Stomach (tissue), 9 donors: Measurements from ENCODE around the gene ZNF143. TPM values are rescaled to one million over a fixed set of nuclear protein-coding genes. Genes with fewer than 3 reads are reported as not detected.
"Not testable (repeated sequence)": the region's sequence is repeated elsewhere in the genome, so short reads cannot be mapped to it uniquely, and the experiment has no call there.

Source experiments
- DNase-seq, 2 donors: peaks; one replicate each; pipeline versions ENCODE4 v3.0.0 to v3.0.0-alpha.2; 2013 to 2019
- H3K27ac ChIP-seq, 5 donors: fragments of 200-600 bp in 4 of 5; sonication (generic) in 4 of 5; one replicate each; pipeline ENCODE4 v1.5.1; 2013 to 2019; ENCODE audit warnings: mild to moderate bottlenecking in 1 of 5, moderate library complexity in 1 of 5
- H3K27me3 ChIP-seq, 3 donors: fragments of 200-600 bp; sonication (generic); one replicate each; pipeline ENCODE4 v1.5.1; 2017 to 2019; ENCODE audit warnings: mixed run types in 1 of 3
- H3K36me3 ChIP-seq, 4 donors: fragments of 200-600 bp; sonication (generic); 1 replicate in 3 of 4; 2 replicates in 1 of 4; pipeline ENCODE4 v1.5.1; 2016 to 2019
- H3K4me1 ChIP-seq, 4 donors: fragments of 200-600 bp; sonication (generic); one replicate each; pipeline ENCODE4 v1.5.1; 2016 to 2019
- H3K4me3 ChIP-seq, 4 donors: fragments of 200-600 bp; sonication (generic) in 3 of 4; one replicate each; pipeline ENCODE4 v1.5.1; 2016 to 2019; ENCODE audit warnings: mild to moderate bottlenecking in 1 of 4
- H3K9me3 ChIP-seq, 4 donors: fragments of 200-600 bp; sonication (generic); one replicate each; pipeline ENCODE4 v1.5.1; 2016 to 2019
- EP300 ChIP-seq: sonication (generic); formaldehyde crosslinking; IDR thresholded peaks from one replicate; pipeline ENCODE4 v1.6.1; 2017; ENCODE audit warnings: antibody characterized with exemption
- POLR2A ChIP-seq, 4 donors: fragments of 450-650 bp; IDR thresholded peaks; one replicate each; pipeline ENCODE4 v1.6.1; 2016; ENCODE audit warnings: antibody characterized with exemption in 4 of 4, control low read depth in 2 of 4, mild to moderate bottlenecking in 1 of 4, moderate library complexity in 1 of 4
- POLR2AphosphoS5 ChIP-seq, 3 donors: sonication (generic); formaldehyde crosslinking; IDR thresholded peaks; one replicate each; pipeline ENCODE4 v1.6.1; 2016; ENCODE audit warnings: antibody characterized with exemption in 3 of 3
- WGBS, 5 donors: extraction: QIAGEN DNeasy Blood & Tissue Kit in 3 of 5; methylation state at CpG; one replicate each; pipeline versions ENCODE4 v1.1.5 to v1.1.7; 2013 to 2018; 5-methylcytosine and 5-hydroxymethylcytosine counted together
- intact Hi-C: fragments of 100-400 bp; cut with DNase I; formaldehyde crosslinking; loops from one replicate; pipeline ENCODE4 v1.15.1; 2023; ENCODE audit warnings: low total_unique reads
- polyA plus RNA-seq, 3 donors: library from polyadenylated mRNA; stranded (reverse); fragments of 200-250 nt; gene quantifications; one replicate each; pipeline ENCODE4 v1.2.3, GENCODE V29; 2013
- total RNA-seq, 5 donors: library from RNA; depleted of rRNA; stranded (reverse); fragments of >200 nt; gene quantifications; one replicate each; pipeline versions ENCODE4 v1.1.0 to v1.2.3, GENCODE V29; 2014 to 2016
- TF ChIP-seq, protein P1 (sequence below), 7 experiments: fragments of 450-650 bp in 4 of 7; fragments of 200-600 bp in 3 of 7; sonication (generic) in 3 of 7; IDR thresholded peaks; one replicate each; pipeline ENCODE4 v1.5.1; 2016 to 2019; ENCODE audit warnings: antibody characterized with exemption in 7 of 7, control low read depth in 2 of 7, mild to moderate bottlenecking in 1 of 7
- donor health status: healthy with polysubstance abuse.
- donor health status: Bipolar disorder and iron deficiency.
- donor health status: healthy.

Gene ZNF143
- total and polyA plus RNA-seq, 8 donors, result 4.1 to 110 (median 19.0) TPM

DNA sequence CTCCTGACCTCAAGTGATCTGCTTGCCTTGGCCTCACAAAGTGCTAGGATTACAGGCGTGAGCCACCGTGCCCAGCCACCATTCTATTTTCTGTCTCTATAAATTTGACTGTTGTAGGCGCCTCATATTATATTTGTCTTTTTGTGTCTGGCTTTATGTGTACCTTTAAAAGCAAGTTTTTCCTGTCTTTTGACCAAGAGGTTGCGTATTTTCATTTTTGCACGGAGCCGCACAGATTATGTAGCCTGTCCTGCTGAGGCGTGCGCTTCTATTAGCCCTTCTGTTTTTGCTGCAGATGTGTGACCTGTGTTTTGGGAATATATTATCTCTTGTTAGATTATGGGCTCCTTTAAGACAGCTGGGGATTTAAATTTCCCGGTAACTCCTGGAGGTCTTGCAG is 72.2 kb downstream of the ZNF143 start:
- H3K4me1 ChIP-seq, result peaks cover 19 to 61% (median 33%) of the 10 kb centered on the region in 4 donors
- intact Hi-C loops, result no loop called here
- no peaks in the 10 kb centered on the region for H3K9me3 ChIP-seq
- H3K36me3 ChIP-seq, result no peaks in the 10 kb centered on the region
- peak overlapping the region in 1 of 5 donors; percentile 20 for H3K27ac ChIP-seq
- 37 to 77% (median 55%) methylated on average over 9 of the region's 9 CpGs for WGBS, 5 donors
- peak in 1 of 2 donors; percentile 56 for DNase-seq
- TF ChIP-seq EP300 (no peak), POLR2AphosphoS5 (IDR thresholded peaks at IDR 0.05) (no peak), POLR2A (IDR thresholded peaks at IDR 0.05) (no peak)
- TF ChIP-seq, protein P1, sequence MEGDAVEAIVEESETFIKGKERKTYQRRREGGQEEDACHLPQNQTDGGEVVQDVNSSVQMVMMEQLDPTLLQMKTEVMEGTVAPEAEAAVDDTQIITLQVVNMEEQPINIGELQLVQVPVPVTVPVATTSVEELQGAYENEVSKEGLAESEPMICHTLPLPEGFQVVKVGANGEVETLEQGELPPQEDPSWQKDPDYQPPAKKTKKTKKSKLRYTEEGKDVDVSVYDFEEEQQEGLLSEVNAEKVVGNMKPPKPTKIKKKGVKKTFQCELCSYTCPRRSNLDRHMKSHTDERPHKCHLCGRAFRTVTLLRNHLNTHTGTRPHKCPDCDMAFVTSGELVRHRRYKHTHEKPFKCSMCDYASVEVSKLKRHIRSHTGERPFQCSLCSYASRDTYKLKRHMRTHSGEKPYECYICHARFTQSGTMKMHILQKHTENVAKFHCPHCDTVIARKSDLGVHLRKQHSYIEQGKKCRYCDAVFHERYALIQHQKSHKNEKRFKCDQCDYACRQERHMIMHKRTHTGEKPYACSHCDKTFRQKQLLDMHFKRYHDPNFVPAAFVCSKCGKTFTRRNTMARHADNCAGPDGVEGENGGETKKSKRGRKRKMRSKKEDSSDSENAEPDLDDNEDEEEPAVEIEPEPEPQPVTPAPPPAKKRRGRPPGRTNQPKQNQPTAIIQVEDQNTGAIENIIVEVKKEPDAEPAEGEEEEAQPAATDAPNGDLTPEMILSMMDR (IDR thresholded peaks at IDR 0.05), result no peak
- no peak overlapping the region for H3K4me3 ChIP-seq
- no peaks in the 10 kb centered on the region for H3K27me3 ChIP-seq

- H3K27ac ChIP-seq, result no peak overlapping the region
- H3K36me3 ChIP-seq, result no peaks in the 10 kb centered on the region
- peak in 1 of 2 donors; percentile 50 for DNase-seq
- no peak overlapping the region for H3K4me3 ChIP-seq
- peaks cover 18 to 53% (median 27%) of the 10 kb centered on the region in 4 donors for H3K4me1 ChIP-seq
- no peak for TF ChIP-seq EP300
- no peak for TF ChIP-seq POLR2AphosphoS5 (IDR thresholded peaks at IDR 0.05)
- TF ChIP-seq, protein P1 (IDR thresholded peaks at IDR 0.05), result no peak
- no peak for TF ChIP-seq POLR2A (IDR thresholded peaks at IDR 0.05)
- intact Hi-C loops, result no loop called here
- 57 to 64% (median 59%) methylated on average over 5 of the region's 5 CpGs for WGBS, 5 donors
- no peaks in the 10 kb centered on the region for H3K27me3 ChIP-seq
- H3K9me3 ChIP-seq, result no peaks in the 10 kb centered on the region
Measured at GRCh38 chr11:9533736-9534473, 73.1 kb downstream of the ZNF143 start.

- peak; percentile 70 to 79 for DNase-seq
- Histone ChIP-seq H3K36me3 (no peaks in the 10 kb centered on the region), H3K27ac (peak overlapping the region in 2 of 5 donors; percentile 21 to 26), H3K4me1 (peaks cover 4 to 39% (median 14%) of the 10 kb centered on the region in 4 donors), H3K9me3 (no peaks in the 10 kb centered on the region), H3K4me3 (no peak overlapping the region), H3K27me3 (no peaks in the 10 kb centered on the region)
- WGBS, 5 donors, result 70 to 85% (median 76%) methylated on average over 6 of the region's 6 CpGs
- intact Hi-C loops, result no loop called here
- TF ChIP-seq EP300 (no peak), POLR2A (IDR thresholded peaks at IDR 0.05) (no peak), POLR2AphosphoS5 (IDR thresholded peaks at IDR 0.05) (peak in 1 of 3 donors; percentile 35)
- TF ChIP-seq, protein P1 (IDR thresholded peaks at IDR 0.05), result peak in 5 of 7 experiments; percentile 54 to 77 (median 61)
Measured at GRCh38 chr11:9535189-9535781, 74.5 kb downstream of the ZNF143 start.

- Histone ChIP-seq H3K36me3 (no peaks in the 10 kb centered on the region), H3K9me3 (no peaks in the 10 kb centered on the region), H3K4me1 (peaks cover 0 to 18% (median 3%) of the 10 kb centered on the region in 4 donors), H3K27ac (no peak overlapping the region), H3K27me3 (no peaks in the 10 kb centered on the region), H3K4me3 (no peak overlapping the region)
- intact Hi-C loops, result no loop called here
- WGBS, 5 donors, result 86 to 93% (median 88%) methylated on average over 2 of the region's 2 CpGs
- DNase-seq, result no peak
- TF ChIP-seq POLR2A (IDR thresholded peaks at IDR 0.05) (no peak), EP300 (no peak), POLR2AphosphoS5 (IDR thresholded peaks at IDR 0.05) (no peak)
- TF ChIP-seq, protein P1 (IDR thresholded peaks at IDR 0.05), result no peak
Measured at GRCh38 chr11:9538548-9538947, 77.7 kb downstream of the ZNF143 start.

DNA sequence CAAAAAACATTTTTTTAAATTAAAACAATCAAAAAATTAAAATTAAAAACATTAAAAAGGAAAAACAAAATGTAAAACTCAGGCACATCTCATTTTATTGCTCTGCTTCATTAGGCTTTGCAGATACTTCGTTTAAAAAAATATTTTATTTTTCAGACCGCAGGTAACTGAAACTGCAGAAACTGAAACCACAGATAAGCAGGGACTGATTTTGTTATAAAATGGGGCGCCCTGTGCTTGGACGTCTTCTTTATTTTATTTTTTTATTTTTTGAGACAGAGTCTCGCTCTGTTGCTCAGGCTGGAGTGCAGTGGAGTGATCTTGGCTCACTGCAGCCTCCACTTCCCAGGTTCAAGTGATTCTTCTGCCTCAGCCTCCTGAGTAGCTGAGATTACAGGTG is 88.4 kb downstream of the ZNF143 start:
- H3K27me3 ChIP-seq, H3K9me3 ChIP-seq, intact Hi-C loops, H3K36me3 ChIP-seq, H3K27ac ChIP-seq, H3K4me3 ChIP-seq, DNase-seq: not testable (repeated sequence)
- WGBS, 5 donors, result 56 to 66% (median 59%) methylated on average over 5 of the region's 5 CpGs
- H3K4me1 ChIP-seq, result peaks cover 0 to 15% (median 3%) of the 10 kb centered on the region in 4 donors
